Ectodermal cell (in vitro differentiated cells): ENCODE measurements around the gene OASL.
A peak's percentile ranks its signal among the peaks of the same experiment; 100 is the strongest.

ENCODE experiments used
- H3K27ac ChIP-seq: 2 replicates; pipeline ENCODE4 v1.7.0; 2013; ENCODE audit warnings: mild to moderate bottlenecking, low read depth, low read length; ENCODE audit not compliant: insufficient read depth, poor library complexity, severe bottlenecking
- H3K27me3 ChIP-seq: 2 replicates; pipeline ENCODE4 v1.7.0; 2013; ENCODE audit warnings: mild to moderate bottlenecking, low read length; ENCODE audit not compliant: insufficient read depth, control insufficient read depth, poor library complexity, severe bottlenecking
- H3K36me3 ChIP-seq: one replicate; pipeline ENCODE4 v1.7.0; 2013; ENCODE audit warnings: low read length; ENCODE audit not compliant: control insufficient read depth, insufficient read depth
- H3K4me1 ChIP-seq: one replicate; pipeline ENCODE4 v1.7.0; 2013; ENCODE audit warnings: low read length; ENCODE audit not compliant: control insufficient read depth, insufficient read depth
- H3K4me3 ChIP-seq: 2 replicates; pipeline ENCODE4 v1.7.0; 2013; ENCODE audit warnings: low read depth, low read length, control low read depth; ENCODE audit not compliant: insufficient read depth
- H3K9me3 ChIP-seq: 2 replicates; pipeline ENCODE4 v1.7.0; 2013; ENCODE audit warnings: mild to moderate bottlenecking, low read length, moderate library complexity; ENCODE audit not compliant: control insufficient read depth
- WGBS, 2 experiments: methylation state at CpG; one replicate each; pipeline ENCODE4 v1.1.7; 2013; ENCODE audit warnings: missing lambda C conversion rate in 2 of 2; 5-methylcytosine and 5-hydroxymethylcytosine counted together

OASL gene

DNA sequence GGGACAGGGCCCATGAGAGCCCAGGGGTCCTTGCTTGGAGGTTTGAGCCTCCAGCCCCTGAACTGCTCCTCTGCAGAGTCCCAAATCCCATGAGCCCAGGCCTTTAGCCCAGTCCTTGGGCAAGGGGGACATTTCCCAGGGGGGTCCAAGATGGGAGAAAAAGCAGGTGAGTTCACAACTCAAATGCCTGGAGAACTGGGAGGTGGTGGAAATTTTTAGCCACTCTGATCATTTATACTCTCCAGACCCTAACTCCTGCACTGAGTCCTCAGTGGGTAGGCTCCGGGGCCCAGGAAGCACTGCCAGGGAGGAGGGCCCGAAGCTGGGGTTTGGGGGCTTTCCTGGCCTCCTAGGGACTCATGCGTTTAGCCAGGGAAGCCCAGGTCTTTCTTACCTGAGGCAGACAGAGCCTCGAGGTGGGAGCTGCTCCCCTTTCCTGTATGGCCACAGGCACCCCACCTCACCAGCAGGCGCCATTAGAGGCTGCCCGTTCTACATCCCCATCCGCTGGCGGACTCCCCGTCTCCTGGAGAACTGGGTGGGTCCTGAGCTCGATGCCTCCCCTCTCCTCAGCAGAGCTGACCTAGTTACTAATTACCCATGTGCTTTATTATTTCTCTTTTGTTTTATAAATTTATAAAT is 59.7 kb downstream of the OASL start:
- no peak overlapping the region for H3K27ac ChIP-seq
- 91 to 93% methylated on average over 10 of the region's 10 CpGs for WGBS, 2 experiments

GRCh38 chr12:120978296-120979219 is 60.5 kb downstream of the OASL start, which contains the start of gene HNF1A:
Gene HNF1A, plus strand, starts transcription at chr12:120978543. Its CDS starts 226 bp downstream, at chr12:120978769.
- Histone ChIP-seq H3K4me3 (no peak within 1 kb of the TSS), H3K36me3 (no peaks in the 10 kb centered on the region), H3K27me3 (no peaks in the 10 kb centered on the region), H3K4me1 (no peaks in the 10 kb centered on the region), H3K27ac (no peak within 1 kb of the TSS), H3K9me3 (no peaks in the 10 kb centered on the region)
- 91 to 92% methylated on average over 40 of the region's 40 CpGs for WGBS, 2 experiments

More for the DNA sequence above, 59.7 kb downstream of the OASL start:
- H3K4me1 ChIP-seq, result no peaks in the 10 kb centered on the region
- H3K27me3 ChIP-seq, result no peaks in the 10 kb centered on the region
- H3K4me3 ChIP-seq, result no peak overlapping the region
- H3K36me3 ChIP-seq, result no peaks in the 10 kb centered on the region
- H3K9me3 ChIP-seq, result no peaks in the 10 kb centered on the region

DNA sequence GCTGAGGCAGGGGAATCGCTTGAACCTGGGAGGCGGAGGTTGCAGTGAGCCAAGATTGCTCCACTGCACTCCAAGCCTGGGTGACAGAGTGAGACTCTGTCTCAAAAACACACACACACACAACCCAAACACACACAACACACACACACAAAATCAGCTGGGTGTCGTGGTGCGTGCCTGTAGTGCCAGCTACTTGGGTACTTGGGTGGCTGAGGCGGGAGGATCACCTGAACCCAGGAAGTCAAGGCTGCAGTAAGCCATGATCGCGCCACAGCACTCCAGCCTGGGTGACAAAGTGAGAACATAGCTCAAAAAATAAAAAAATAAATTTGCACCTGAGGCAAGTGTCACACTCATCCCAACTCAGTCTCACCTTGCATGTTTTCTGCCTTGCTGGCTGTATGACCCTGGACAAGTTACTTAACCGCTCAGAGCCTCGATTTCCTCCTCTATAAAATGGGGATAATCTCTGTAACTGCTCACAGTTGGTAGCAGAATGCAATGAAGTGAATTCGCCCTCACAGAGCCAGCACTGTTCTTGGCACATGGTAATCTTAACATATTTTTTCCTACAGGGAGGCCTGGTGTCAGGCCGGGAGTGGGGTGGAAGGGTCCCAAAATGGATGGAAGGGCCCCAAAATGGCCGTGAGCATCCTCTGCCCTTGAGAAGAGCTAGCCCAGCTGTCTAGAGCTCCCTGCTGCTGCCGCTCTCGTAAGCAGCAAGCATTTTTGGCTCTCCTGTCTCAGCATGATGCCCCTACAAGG is 61.3 kb downstream of the OASL start:
- H3K4me1 ChIP-seq, result peaks cover 4% of the 10 kb centered on the region
- H3K9me3 ChIP-seq, result no peaks in the 10 kb centered on the region
- 91 to 93% methylated on average over 14 of the region's 14 CpGs for WGBS, 2 experiments
- H3K36me3 ChIP-seq, result no peaks in the 10 kb centered on the region
- H3K4me3 ChIP-seq, result no peak overlapping the region
- H3K27me3 ChIP-seq, result no peaks in the 10 kb centered on the region
- H3K27ac ChIP-seq, result no peak overlapping the region

- Histone ChIP-seq H3K4me3 (no peak overlapping the region), H3K27ac (peak overlapping the region; percentile 91), H3K36me3 (no peaks in the 10 kb centered on the region), H3K27me3 (no peaks in the 10 kb centered on the region), H3K4me1 (peaks cover 4% of the 10 kb centered on the region), H3K9me3 (no peaks in the 10 kb centered on the region)
- 49 to 51% methylated on average over 10 of the region's 10 CpGs for WGBS, 2 experiments
These were observed 66.0 kb downstream of the OASL start for GRCh38 chr12:120972870-120973543.

- Histone ChIP-seq H3K27me3 (no peaks in the 10 kb centered on the region), H3K4me1 (peaks cover 4% of the 10 kb centered on the region), H3K4me3 (no peak overlapping the region), H3K9me3 (no peaks in the 10 kb centered on the region), H3K36me3 (no peaks in the 10 kb centered on the region), H3K27ac (no peak overlapping the region)
- WGBS, 2 experiments, result 59 to 61% methylated on average over 13 of the region's 13 CpGs
These were observed 67.5 kb downstream of the OASL start for GRCh38 chr12:120971299-120972180.

GRCh38 chr12:120970310-120970709 is 68.7 kb downstream of the OASL start:
- peaks cover 4% of the 10 kb centered on the region for H3K4me1 ChIP-seq
- H3K27me3 ChIP-seq, result no peaks in the 10 kb centered on the region
- no peaks in the 10 kb centered on the region for H3K36me3 ChIP-seq
- WGBS, 2 experiments, result 75 to 80% methylated on average over 3 of the region's 3 CpGs
- H3K9me3 ChIP-seq, result no peaks in the 10 kb centered on the region
- no peak overlapping the region for H3K4me3 ChIP-seq
- H3K27ac ChIP-seq, result no peak overlapping the region
